K562 (cell line): ENCODE data around the gene ANKRD33. TPM values are rescaled to one million over a fixed set of nuclear protein-coding genes. Genes with fewer than 3 reads are reported as not detected.

ENCODE experiments used
- ATAC-seq: fragments of 200-7000 bp; cut with Tn5 transposase; 3 replicates; pipeline ENCODE4 v1.9.1; 2020; ENCODE audit warnings: moderate library complexity
- BruUV-seq: library from RNA; stranded (reverse); fragments of 400-500 nt; replicated peaks from 2 replicates; lab custom pipeline; 2021; lab: Mats Ljungman, UMichigan
- CTCF ChIA-PET: fragments of 300-600 bp; formaldehyde crosslinking; extraction: SDS; loops from one replicate; lab custom pipeline; 2021; ENCODE audit warnings: low intra/inter-chr PET ratio; lab: Yijun Ruan, JAX
- POLR2A ChIA-PET: fragments of 300-600, 350-650 bp; sonication (Branson Sonifier 250); formaldehyde crosslinking; extraction: SDS; loops from one replicate; lab custom pipeline; 2021; ENCODE audit warnings: antibody characterized with exemption, inconsistent platforms; lab: Yijun Ruan, JAX
- DNase-seq, 4 experiments: peaks; one replicate each; pipeline versions ENCODE4 v3.0.0 to v3.0.0-alpha.2; 2011 to 2018; ENCODE audit warnings: low spot score in 3 of 4, mixed read lengths in 3 of 4; ENCODE audit errors: extremely low read depth in 1 of 4
- FAIRE-seq: peaks from 2 replicates; lab custom pipeline; 2011; peaks lifted over from hg19 to GRCh38; lab: Jason Lieb, UNC
- H2AFZ ChIP-seq: 2 replicates; pipeline ENCODE4 v1.6.0; 2011; ENCODE audit warnings: low read depth, low read length, control low read depth, inconsistent platforms
- H3K27ac ChIP-seq: fragments of 200-600 bp; 3 replicates; pipeline ENCODE4 v1.8.0; 2011; ENCODE audit warnings: low read depth, mild to moderate bottlenecking, control low read depth, inconsistent platforms, low read length, moderate library complexity, mixed read lengths; ENCODE audit errors: extremely low read depth
- H3K27me3 ChIP-seq, 2 experiments: fragments of 300-600 bp in 1 of 2; 2 replicates in 1 of 2; 3 replicates in 1 of 2; pipeline versions ENCODE4 v1.6.0 to v1.8.0; 2011; ENCODE audit warnings: inconsistent platforms in 2 of 2, low read length in 2 of 2, mild to moderate bottlenecking in 1 of 2, mixed read lengths in 1 of 2, moderate library complexity in 1 of 2; ENCODE audit not compliant: control insufficient read depth in 2 of 2, insufficient read depth in 2 of 2
- H3K36me3 ChIP-seq: fragments of 300-600 bp; 3 replicates; pipeline ENCODE4 v1.8.0; 2011; ENCODE audit warnings: mild to moderate bottlenecking, low read length, inconsistent platforms; ENCODE audit not compliant: control insufficient read depth, insufficient read depth
- H3K4me1 ChIP-seq, 2 experiments: fragments of 200-600 bp in 1 of 2; replicated peaks in 1 of 2; 2 replicates in 1 of 2; 3 replicates in 1 of 2; pipeline versions ENCODE4 v1.5.1 to v1.8.0; 2011; ENCODE audit warnings: inconsistent platforms in 2 of 2, low read length in 2 of 2, mild to moderate bottlenecking in 1 of 2, mixed read lengths in 1 of 2, moderate library complexity in 1 of 2; ENCODE audit not compliant: control insufficient read depth in 2 of 2, insufficient read depth in 2 of 2
- H3K4me2 ChIP-seq: 2 replicates; pipeline ENCODE4 v1.6.1; 2011; ENCODE audit warnings: low read length, control low read depth, inconsistent platforms, mixed read lengths; ENCODE audit not compliant: insufficient read depth
- H3K4me3 ChIP-seq: fragments of 200-600 bp; sonication (generic), shearing (Covaris generic); 2 replicates; pipeline ENCODE4 v1.5.1; 2016; ENCODE audit warnings: control low read depth, inconsistent platforms
- H3K79me2 ChIP-seq: fragments of 200-600 bp; 3 replicates; pipeline ENCODE4 v1.8.0; 2011; ENCODE audit warnings: low read length, inconsistent platforms; ENCODE audit not compliant: control insufficient read depth, insufficient read depth
- H3K9ac ChIP-seq, 2 experiments: 2 replicates each; pipeline versions ENCODE4 v1.6.0 to v1.6.1; 2011; ENCODE audit warnings: low read depth in 2 of 2, low read length in 2 of 2, control low read depth in 1 of 2, inconsistent platforms in 1 of 2, mild to moderate bottlenecking in 1 of 2, mixed read lengths in 1 of 2; ENCODE audit not compliant: insufficient read depth in 1 of 2
- H3K9me1 ChIP-seq: one replicate; pipeline ENCODE4 v1.6.0; 2011; ENCODE audit warnings: inconsistent platforms, mild to moderate bottlenecking, low read length, moderate library complexity; ENCODE audit not compliant: control insufficient read depth, insufficient read depth
- H3K9me3 ChIP-seq: replicated peaks from 2 replicates; pipeline ENCODE4 v1.5.1; 2011; ENCODE audit warnings: low read depth, low read length, inconsistent platforms; ENCODE audit not compliant: control insufficient read depth, insufficient read depth
- H4K20me1 ChIP-seq: replicated peaks from 2 replicates; pipeline ENCODE4 v1.6.1; 2011; ENCODE audit warnings: low read length, inconsistent platforms, mixed read lengths; ENCODE audit not compliant: control insufficient read depth, insufficient read depth
- ETV1 ChIP-seq: fragments of 450-650 bp; conservative IDR thresholded peaks from 2 replicates; pipeline ENCODE4 v1.6.1; 2016; ENCODE audit warnings: missing genetic modification characterization, control low read depth, low read depth, missing compliant biosample characterization
- HMGXB4 ChIP-seq: sonication (generic); formaldehyde crosslinking; IDR thresholded peaks from 2 replicates; pipeline ENCODE4 v1.8.1; 2023; ENCODE audit warnings: mild to moderate bottlenecking, missing genetic modification reagents
- PRDM10 ChIP-seq: fragments of 450-650 bp; IDR thresholded peaks from 2 replicates; pipeline ENCODE4 v1.6.1; 2018; ENCODE audit not compliant: partially characterized antibody
- WGBS: fragments of 100-300 bp; shearing (Covaris generic); methylation state at CpG from one replicate; pipeline ENCODE4 v1.1.6; 2016; ENCODE audit warnings: low coverage, mixed read lengths; ENCODE audit not compliant: insufficient coverage; ENCODE audit errors: missing lambda C conversion rate; 5-methylcytosine and 5-hydroxymethylcytosine counted together
- in situ Hi-C: fragments of 300-500 bp; cut with MboI; formaldehyde crosslinking; loops from 4 replicates; pipeline ENCODE4 v1.15.0; 2018; ENCODE audit warnings: inconsistent platforms, mixed read lengths
- intact Hi-C: fragments of 100-400 bp; cut with micrococcal nuclease; formaldehyde crosslinking; loops from 2 replicates; pipeline ENCODE4 v1.14.2; 2022
- polyA plus RNA-seq, 8 experiments: library from polyadenylated mRNA; depleted of rRNA in 4 of 8; stranded (reverse) in 5 of 8; unstranded in 3 of 8; fragments of >200 nt; fragmentation: Nextera tagmentation in 2 of 8; fragmentation: Illumina TruSeq in 1 of 8; extraction: Ambion mirVana in 2 of 8; extraction: Trizol in 1 of 8; gene quantifications; 2 replicates each; pipeline versions ENCODE4 v1.2.1 to v1.2.3, GENCODE V29; 2011 to 2014; ENCODE audit warnings: inconsistent platforms in 1 of 8, missing spikeins in 1 of 8
- total RNA-seq, 7 experiments: library from RNA; depleted of rRNA in 6 of 7; stranded (reverse); fragments of >200 nt in 6 of 7; fragmentation: Illumina TruSeq in 2 of 7; extraction: Trizol in 2 of 7; gene quantifications; 2 replicates each; pipeline versions ENCODE4 v1.2.1 to v1.2.3, GENCODE V29; 2011 to 2021; ENCODE audit warnings: low replicate concordance in 1 of 7

Gene ANKRD33
- total and polyA plus RNA-seq, 9 of the 15 experiments (the other 6 are each of a cell fraction or from before 2014, with no cell fraction given): 0.04 to 0.11 (median 0.07) TPM; not detected in 4

GRCh38 chr12:51898506-51898905 lies 10.6 kb downstream of the ANKRD33 start:
- WGBS: 29% methylated on average over 2 of the region's 2 CpGs
- Histone ChIP-seq H4K20me1 (no peaks in the 10 kb centered on the region), H3K4me3 (no peak overlapping the region), H3K79me2 (no peaks in the 10 kb centered on the region), H2AFZ (no peak overlapping the region), H3K9ac (no peak overlapping the region; a peak in 1 of 4 replicates), H3K4me1 (peaks cover 2 to 16% of the 10 kb centered on the region in 2 experiments; a peak in 3 of 5 replicates), H3K27ac (no peak overlapping the region), H3K9me1 (no peaks in the 10 kb centered on the region), H3K27me3 (no peaks in the 10 kb centered on the region), H3K9me3 (no peaks in the 10 kb centered on the region; the same call in 1 of the 2 replicates), H3K4me2 (no peak overlapping the region), H3K36me3 (no peaks in the 10 kb centered on the region)
- POLR2A ChIA-PET: no interaction called here
- no TSS peak for BruUV-seq
- intact Hi-C loops (no loop called here), in situ Hi-C loops (no loop called here)
- FAIRE-seq (no peak), ATAC-seq (no peak), DNase-seq (no peak)
- TF ChIP-seq HMGXB4 (CRISPR knock-in tag): no peak
- CTCF ChIA-PET: no interaction called here

GRCh38 chr12:51898937-51899336 lies 11.0 kb downstream of the ANKRD33 start:
- Histone ChIP-seq H3K4me3 (no peak overlapping the region), H4K20me1 (no peaks in the 10 kb centered on the region), H3K79me2 (no peaks in the 10 kb centered on the region), H2AFZ (no peak overlapping the region), H3K9me1 (no peaks in the 10 kb centered on the region), H3K9ac (peak overlapping the region in 1 of 2 experiments; percentile 45; a peak in 1 of 4 replicates), H3K9me3 (no peaks in the 10 kb centered on the region; the same call in 1 of the 2 replicates), H3K4me1 (peaks cover 2 to 16% of the 10 kb centered on the region in 2 experiments; a peak in 4 of 5 replicates), H3K4me2 (no peak overlapping the region), H3K27me3 (no peaks in the 10 kb centered on the region), H3K27ac (no peak overlapping the region), H3K36me3 (no peaks in the 10 kb centered on the region)
- TF ChIP-seq PRDM10 (peak; percentile 85), ETV1 (tag) (no peak)
- ATAC-seq (no peak), FAIRE-seq (no peak), DNase-seq (no peak)
- in situ Hi-C loops: no loop called here
- 60% methylated on average over 4 of the region's 9 CpGs for WGBS
- no TSS peak for BruUV-seq
- intact Hi-C loops: no loop called here
- ChIA-PET CTCF (no interaction called here), POLR2A (no interaction called here)
